ENCODE results near the gene RAMP2. TPM values are rescaled to one million over a fixed set of nuclear protein-coding genes. Genes with fewer than 3 reads are reported as not detected.
"Not testable (repeated sequence)": the region's sequence is repeated elsewhere in the genome, so short reads cannot be mapped to it uniquely, and the experiment has no call there.

The RAMP2 gene, protein sequence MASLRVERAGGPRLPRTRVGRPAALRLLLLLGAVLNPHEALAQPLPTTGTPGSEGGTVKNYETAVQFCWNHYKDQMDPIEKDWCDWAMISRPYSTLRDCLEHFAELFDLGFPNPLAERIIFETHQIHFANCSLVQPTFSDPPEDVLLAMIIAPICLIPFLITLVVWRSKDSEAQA
- total RNA-seq (35.9 TPM), polyA plus RNA-seq (ENCODE audit: insufficient read depth in 1 of 8, insufficient read length in 8 of 8, low replicate concordance in 1 of 8) (10 to 100 TPM; 56.8 to 87.2 (median 73.2) TPM)
- long read RNA-seq, donor 1, transcript RAMP2-201 (4 exons, 780 nt), result major isoform, 19 of 22 reads
- long read RNA-seq, donor 1, partial matches to known transcripts, result 0 of 22 reads
- long read RNA-seq, donor 1, other reads (novel, unspliced or antisense), result 0 of 22 reads
- long read RNA-seq, donor 2, partial matches to known transcripts, result 0 of 3 reads
- long read RNA-seq, donor 2, other reads (novel, unspliced or antisense), result 0 of 3 reads
- long read RNA-seq, donor 3, transcript RAMP2-201 (4 exons, 780 nt), result major isoform, 30 of 36 reads
- long read RNA-seq, donor 3, partial matches to known transcripts, result 5 of 36 reads
- long read RNA-seq, donor 3, other reads (novel, unspliced or antisense), result 0 of 36 reads
- long read RNA-seq, donor 4, transcript RAMP2-203 (3 exons, 573 nt), result minor isoform, 5 of 41 reads
- long read RNA-seq, donor 4, transcript RAMP2-201 (4 exons, 780 nt), result major isoform, 36 of 41 reads
- long read RNA-seq, donor 4, partial matches to known transcripts, result 0 of 41 reads
- long read RNA-seq, donor 4, other reads (novel, unspliced or antisense), result 0 of 41 reads
- long read RNA-seq, donor 5, transcript RAMP2-201 (4 exons, 780 nt), result major isoform, 110 of 135 reads
- long read RNA-seq, donor 5, partial matches to known transcripts, result 18 of 135 reads
- long read RNA-seq, donor 5, other reads (novel, unspliced or antisense), result 0 of 135 reads
- long read RNA-seq, donor 6, transcript RAMP2-201 (4 exons, 780 nt), result major isoform, 55 of 73 reads
- long read RNA-seq, donor 6, transcript RAMP2-203 (3 exons, 573 nt), result minor isoform, 7 of 73 reads
- long read RNA-seq, donor 6, partial matches to known transcripts, result 8 of 73 reads
- long read RNA-seq, donor 6, other reads (novel, unspliced or antisense), result 0 of 73 reads
- long read RNA-seq, donor 7, transcript RAMP2-201 (4 exons, 780 nt), result major isoform, 64 of 71 reads
- long read RNA-seq, donor 7, transcript RAMP2-203 (3 exons, 573 nt), result minor isoform, 6 of 71 reads
- long read RNA-seq, donor 7, partial matches to known transcripts, result 0 of 71 reads
- long read RNA-seq, donor 7, other reads (novel, unspliced or antisense), result 0 of 71 reads
- long read RNA-seq, donor 8, transcript RAMP2-201 (4 exons, 780 nt), result major isoform, 48 of 50 reads
- long read RNA-seq, donor 8, partial matches to known transcripts, result 0 of 50 reads
- long read RNA-seq, donor 8, other reads (novel, unspliced or antisense), result 0 of 50 reads
- long read RNA-seq, donor 9, transcript RAMP2-201 (4 exons, 780 nt), result major isoform, 38 of 56 reads
- long read RNA-seq, donor 9, partial matches to known transcripts, result 15 of 56 reads
- long read RNA-seq, donor 9, other reads (novel, unspliced or antisense), result 0 of 56 reads
- long read RNA-seq, donor 10, transcript RAMP2-201 (4 exons, 780 nt), result major isoform, 77 of 81 reads
- long read RNA-seq, donor 10, partial matches to known transcripts, result 0 of 81 reads
- long read RNA-seq, donor 10, other reads (novel, unspliced or antisense), result 0 of 81 reads
- long read RNA-seq, donor 11, transcript RAMP2-201 (4 exons, 780 nt), result major isoform, 39 of 41 reads
- long read RNA-seq, donor 11, partial matches to known transcripts, result 0 of 41 reads
- long read RNA-seq, donor 11, other reads (novel, unspliced or antisense), result 0 of 41 reads

DNA sequence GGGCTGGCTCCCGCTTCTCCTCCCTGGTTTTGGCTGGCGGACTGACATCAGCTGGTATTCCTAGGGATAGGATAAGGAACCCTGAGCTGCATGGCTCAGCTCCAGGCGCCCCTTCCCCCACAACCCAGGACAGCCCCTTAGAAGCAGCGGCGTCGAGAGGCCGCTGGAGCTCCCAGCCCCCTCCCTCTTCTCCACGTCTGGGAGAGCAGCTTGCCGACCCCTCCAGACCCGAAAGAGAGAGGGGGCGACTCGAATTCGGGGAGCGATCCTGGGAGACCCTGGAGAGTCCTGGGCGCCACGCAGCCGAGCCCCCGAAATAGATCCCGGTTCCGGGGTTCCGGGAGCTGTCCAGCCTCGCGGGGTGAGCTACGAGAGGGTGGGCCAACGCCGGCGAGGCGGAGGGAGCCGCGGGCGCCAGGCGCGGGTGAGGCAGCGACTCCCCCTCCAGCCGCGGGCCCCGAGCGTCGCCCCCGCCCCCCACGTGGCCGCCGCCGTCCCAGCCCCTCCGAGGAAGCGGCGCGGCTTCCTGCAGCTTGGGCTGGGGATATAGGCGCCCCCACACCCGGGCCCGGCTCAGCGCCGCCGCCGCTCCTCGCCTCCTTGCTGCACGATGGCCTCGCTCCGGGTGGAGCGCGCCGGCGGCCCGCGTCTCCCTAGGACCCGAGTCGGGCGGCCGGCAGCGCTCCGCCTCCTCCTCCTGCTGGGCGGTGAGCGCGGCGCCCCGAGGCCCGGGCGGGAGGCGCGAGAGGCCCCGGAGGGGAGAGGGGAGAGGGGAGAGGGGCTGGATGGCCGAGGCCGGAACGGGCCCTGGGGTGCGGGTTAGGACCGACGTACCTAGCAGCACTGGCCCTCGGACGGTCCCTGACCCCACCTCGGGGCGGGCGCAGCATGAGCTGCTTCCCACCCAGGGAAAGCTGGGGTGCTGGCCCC is at the start of gene RAMP2:
Gene RAMP2, plus strand, starts transcription at position 576 of the 930 bp plus-strand sequence. Its CDS starts 35 bp downstream, at position 611.
- Histone ChIP-seq H3K4me1 (ENCODE audit: control insufficient read depth, insufficient read depth, low read length) (peaks cover 29% of the 10 kb centered on the region), H3K4me3 (ENCODE audit: low read length) (peak within 1 kb of the TSS; percentile 60), H3K27me3 (ENCODE audit: control insufficient read depth, insufficient read depth, low read length) (peaks cover 23% of the 10 kb centered on the region), H3K36me3 (ENCODE audit: control insufficient read depth, insufficient read depth, low read length) (peaks cover 5% of the 10 kb centered on the region), H3K9me3 (replicated peaks; ENCODE audit: control insufficient read depth, low read depth, low read length) (no peaks in the 10 kb centered on the region), H3K27ac (ENCODE audit: low read length) (peak within 1 kb of the TSS; percentile 72)
- under 1% methylated on average over 77 of the region's 92 CpGs for whole genome bisulfite sequencing (ENCODE audit: insufficient coverage)
- peak; percentile 60 for DNase-seq

DNA sequence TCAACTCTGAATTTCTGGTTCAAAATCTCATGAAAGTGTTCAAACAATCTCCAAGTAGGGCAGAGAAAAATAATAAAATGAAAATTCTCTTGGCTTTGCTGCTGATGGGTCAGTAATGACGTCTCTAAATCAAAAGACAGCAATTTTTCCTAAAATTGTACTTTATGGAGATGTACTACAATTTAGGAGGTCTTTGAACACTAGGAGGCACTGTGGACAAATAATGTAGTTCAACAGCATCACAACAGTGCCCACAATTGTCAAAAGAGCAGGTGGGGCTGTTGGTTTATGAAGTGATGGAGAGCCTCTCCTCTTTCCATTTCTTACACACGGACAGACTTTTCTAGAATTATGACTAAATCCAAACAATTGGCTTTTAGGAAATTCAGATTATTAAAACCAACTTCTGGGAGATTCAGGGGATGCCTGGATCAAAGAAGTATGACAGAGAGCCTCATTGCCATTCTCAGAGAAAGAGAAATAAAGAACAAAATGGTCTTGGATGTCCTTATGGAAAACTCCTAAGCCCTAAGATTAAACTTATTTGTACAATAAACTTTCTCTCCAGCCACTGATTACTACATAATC is 39.9 kb upstream of the RAMP2 start:
- Histone ChIP-seq H3K4me1 (ENCODE audit: control insufficient read depth, insufficient read depth, low read length) (no peaks in the 10 kb centered on the region), H3K9me3 (replicated peaks; ENCODE audit: control insufficient read depth, low read depth, low read length) (no peaks in the 10 kb centered on the region), H3K27ac (ENCODE audit: low read length) (no peak overlapping the region), H3K27me3 (ENCODE audit: control insufficient read depth, insufficient read depth, low read length) (no peaks in the 10 kb centered on the region), H3K4me3 (ENCODE audit: low read length) (no peak overlapping the region), H3K36me3 (ENCODE audit: control insufficient read depth, insufficient read depth, low read length) (peaks cover 52% of the 10 kb centered on the region)
- peak; percentile 85 for DNase-seq
- WGBS (ENCODE audit: insufficient coverage), result no CpG with 5 or more reads among the region's 2 CpGs

GRCh38 chr17:42723636-42724035 is 37.4 kb upstream of the RAMP2 start:
- no peak for DNase-seq
- Histone ChIP-seq H3K4me3 (ENCODE audit: low read length) (no peak overlapping the region), H3K27me3 (ENCODE audit: control insufficient read depth, insufficient read depth, low read length) (no peaks in the 10 kb centered on the region), H3K36me3 (ENCODE audit: control insufficient read depth, insufficient read depth, low read length) (peaks cover 48% of the 10 kb centered on the region), H3K27ac (ENCODE audit: low read length) (no peak overlapping the region), H3K4me1 (ENCODE audit: control insufficient read depth, insufficient read depth, low read length) (no peaks in the 10 kb centered on the region), H3K9me3 (replicated peaks; ENCODE audit: control insufficient read depth, low read depth, low read length) (no peaks in the 10 kb centered on the region)
- WGBS (ENCODE audit: insufficient coverage), result no CpG with 5 or more reads among the region's 3 CpGs

DNA sequence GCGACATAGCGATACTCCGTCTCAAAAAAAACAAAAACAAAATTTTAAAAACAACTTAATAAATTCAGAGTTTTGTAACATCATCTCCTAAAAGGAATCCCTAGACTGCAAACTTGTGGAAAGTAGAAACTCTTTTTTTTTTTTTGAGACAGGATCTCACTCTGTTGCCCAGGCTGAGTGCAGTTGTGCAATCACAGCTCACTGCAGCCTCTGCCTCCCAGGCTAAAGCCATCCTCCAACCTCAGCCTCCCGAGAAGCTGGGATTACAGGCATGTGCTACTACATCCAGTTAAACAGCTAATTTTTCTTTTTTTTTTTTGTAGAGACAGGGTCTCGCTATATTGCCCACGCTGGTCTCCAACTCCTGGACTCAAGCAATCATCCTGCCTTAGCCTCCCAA is 35.9 kb upstream of the RAMP2 start:
- DNase-seq, result no peak
- Histone ChIP-seq H3K27ac (ENCODE audit: low read length) (no peak overlapping the region), H3K36me3 (ENCODE audit: control insufficient read depth, insufficient read depth, low read length) (peaks cover 38% of the 10 kb centered on the region), H3K4me1 (ENCODE audit: control insufficient read depth, insufficient read depth, low read length) (no peaks in the 10 kb centered on the region), H3K27me3 (ENCODE audit: control insufficient read depth, insufficient read depth, low read length) (no peaks in the 10 kb centered on the region), H3K9me3 (replicated peaks; ENCODE audit: control insufficient read depth, low read depth, low read length) (no peaks in the 10 kb centered on the region), H3K4me3 (ENCODE audit: low read length) (no peak overlapping the region)
- 83% methylated on average over 2 of the region's 6 CpGs for WGBS (ENCODE audit: insufficient coverage)

- H3K4me1 ChIP-seq (ENCODE audit: control insufficient read depth, insufficient read depth, low read length), result peaks cover 13% of the 10 kb centered on the region
- H3K36me3 ChIP-seq (ENCODE audit: control insufficient read depth, insufficient read depth, low read length), result peaks cover 3% of the 10 kb centered on the region
- H3K9me3 ChIP-seq (replicated peaks; ENCODE audit: control insufficient read depth, low read depth, low read length), result peaks cover 2% of the 10 kb centered on the region
- no CpG with 5 or more reads among the region's 1 CpG for WGBS (ENCODE audit: insufficient coverage)
- no peak for DNase-seq
- H3K4me3 ChIP-seq (ENCODE audit: low read length), result no peak overlapping the region
- H3K27ac ChIP-seq (ENCODE audit: low read length), result no peak overlapping the region
- H3K27me3 ChIP-seq (ENCODE audit: control insufficient read depth, insufficient read depth, low read length), result peaks cover 6% of the 10 kb centered on the region
Observed at GRCh38 chr17:42740699-42741098, 20.3 kb upstream of the RAMP2 start.

DNA sequence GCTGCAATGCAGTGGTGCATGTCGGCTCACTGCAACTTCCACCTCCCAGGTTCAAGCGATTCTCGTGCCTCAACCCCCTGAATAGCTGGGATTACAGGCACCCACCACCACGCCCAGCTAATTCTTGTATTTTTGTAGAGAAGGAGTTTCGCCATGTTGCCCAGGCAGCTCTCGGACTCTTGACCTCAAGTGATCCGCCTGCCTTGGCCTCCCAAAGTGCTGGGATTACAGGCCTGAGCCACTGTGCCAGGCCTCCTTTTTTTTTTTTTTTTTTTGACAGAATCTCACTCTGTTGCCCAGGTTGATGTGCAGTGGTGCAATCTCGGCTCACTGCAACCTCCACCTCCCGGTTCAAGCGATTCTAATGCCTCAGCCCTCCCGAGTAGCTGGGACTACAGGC is 18.1 kb upstream of the RAMP2 start:
- peaks cover 13% of the 10 kb centered on the region for H3K4me1 ChIP-seq (ENCODE audit: control insufficient read depth, insufficient read depth, low read length)
- not testable (repeated sequence) for DNase-seq; H3K9me3 ChIP-seq (replicated peaks; ENCODE audit: control insufficient read depth, low read depth, low read length); H3K27ac ChIP-seq (ENCODE audit: low read length); H3K4me3 ChIP-seq (ENCODE audit: low read length); H3K36me3 ChIP-seq (ENCODE audit: control insufficient read depth, insufficient read depth, low read length)
- H3K27me3 ChIP-seq (ENCODE audit: control insufficient read depth, insufficient read depth, low read length), result peaks cover 12% of the 10 kb centered on the region
- WGBS (ENCODE audit: insufficient coverage), result 100% methylated on average over 2 of the region's 11 CpGs

GRCh38 chr17:42743595-42744282 is 17.3 kb upstream of the RAMP2 start:
- DNase-seq, result no peak
- peak overlapping the region; percentile 87 for H3K4me3 ChIP-seq (ENCODE audit: low read length)
- 15% methylated on average over 6 of the region's 10 CpGs for WGBS (ENCODE audit: insufficient coverage)
- H3K27me3 ChIP-seq (ENCODE audit: control insufficient read depth, insufficient read depth, low read length), result peaks cover 12% of the 10 kb centered on the region
- H3K36me3 ChIP-seq (ENCODE audit: control insufficient read depth, insufficient read depth, low read length), result no peaks in the 10 kb centered on the region
- peaks cover 13% of the 10 kb centered on the region for H3K4me1 ChIP-seq (ENCODE audit: control insufficient read depth, insufficient read depth, low read length)
- H3K9me3 ChIP-seq (replicated peaks; ENCODE audit: control insufficient read depth, low read depth, low read length), result peaks cover 2% of the 10 kb centered on the region
- peak overlapping the region; percentile 92 for H3K27ac ChIP-seq (ENCODE audit: low read length)

Measured in muscle of leg (tissue), 16 donors.